ENCODE results near the gene GRPEL1. TPM values are rescaled to one million over a fixed set of nuclear protein-coding genes. Genes with fewer than 3 reads are reported as not detected.

Gene GRPEL1
- total RNA-seq, 1 experiment from 2014 or later = 40.7 TPM

DNA sequence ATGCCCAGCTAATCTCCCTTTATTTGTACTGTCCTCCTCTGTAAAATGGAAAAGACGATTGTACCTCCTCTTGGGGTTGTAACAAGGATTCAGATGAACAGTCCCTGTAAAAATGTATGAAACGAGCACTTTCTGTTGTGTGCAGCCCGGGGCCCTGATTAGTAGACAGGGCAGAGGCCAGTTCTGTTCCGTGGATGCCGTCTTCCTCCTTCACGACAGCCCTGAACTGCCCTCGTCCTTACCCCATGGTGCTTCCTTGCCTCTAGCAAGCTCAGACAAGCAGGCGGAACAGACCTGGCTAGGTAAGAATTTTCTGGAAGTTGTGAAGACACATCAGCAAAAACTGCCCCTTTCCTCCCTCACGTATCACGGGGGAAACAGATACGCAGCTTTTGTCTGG is 47.0 kb downstream of the GRPEL1 start:
- Histone ChIP-seq H3K14ac (ENCODE audit: insufficient read depth, low read length) (no peak overlapping the region), H2BK5ac (ENCODE audit: insufficient read length, low read length) (no peak overlapping the region), H2AFZ (ENCODE audit: low read length) (no peak overlapping the region), H2BK12ac (ENCODE audit: insufficient read length, low read depth, low read length) (no peak overlapping the region), H3K27ac (ENCODE audit: insufficient read length, low read depth, low read length) (no peak overlapping the region), H3K4me1 (ENCODE audit: insufficient read depth, low read length) (no peaks in the 10 kb centered on the region; the same call in 1 of the 2 replicates), H4K20me1 (ENCODE audit: control insufficient read depth, insufficient read depth, insufficient read length) (no peaks in the 10 kb centered on the region), H4K5ac (ENCODE audit: insufficient read length, low read depth, low read length) (no peak overlapping the region), H3K9me3 (ENCODE audit: control insufficient read depth, low read depth, low read length) (no peaks in the 10 kb centered on the region), H3K4ac (ENCODE audit: low read depth, low read length) (no peak overlapping the region), H3K79me1 (ENCODE audit: insufficient read depth, low read depth, low read length, poor library complexity, severe bottlenecking) (no peaks in the 10 kb centered on the region), H2BK120ac (ENCODE audit: low read depth, low read length, poor library complexity, severe bottlenecking) (no peak overlapping the region), H3K56ac (ENCODE audit: insufficient read length, low read depth, low read length) (no peak overlapping the region), H3K79me2 (ENCODE audit: insufficient read depth, low read length) (no peaks in the 10 kb centered on the region), H3K23me2 (ENCODE audit: insufficient read length, low read depth, low read length, poor library complexity, severe bottlenecking) (no peaks in the 10 kb centered on the region), H4K8ac (replicated peaks; ENCODE audit: insufficient read length, low read depth, low read length) (no peak overlapping the region), H3T11ph (ENCODE audit: low read length) (no peak overlapping the region), H3K18ac (ENCODE audit: insufficient read length, low read depth, low read length) (no peak overlapping the region), H3K4me2 (ENCODE audit: insufficient read depth, insufficient read length, low read length) (no peak overlapping the region), H3K9ac (ENCODE audit: extremely low read depth, insufficient read length, low read length) (no peak overlapping the region), H2BK20ac (ENCODE audit: low read depth, low read length, poor library complexity, severe bottlenecking) (no peak overlapping the region), H3K27me3 (ENCODE audit: insufficient read depth, low read length) (no peaks in the 10 kb centered on the region; the same call in 1 of the 2 replicates), H2AK5ac (ENCODE audit: insufficient read length, low read length) (no peak overlapping the region), H3K23ac (ENCODE audit: insufficient read length, low read depth, low read length) (no peak overlapping the region), H2BK15ac (ENCODE audit: low read depth, low read length) (no peak overlapping the region), H4K91ac (ENCODE audit: insufficient read length, low read depth, low read length) (no peak overlapping the region)
- H3K4me1 Mint-ChIP-seq = peaks cover 13 to 18% of the 10 kb centered on the region in 2 experiments
- H3K9me3 Mint-ChIP-seq = no peaks in the 10 kb centered on the region; a peak in 1 of 5 replicates
- no CpG with 5 or more reads among the region's 11 CpGs for WGBS (ENCODE audit: extremely low coverage, insufficient read length, low lambda C conversion rate)
- TF ChIP-seq CTCF (conservative IDR thresholded peaks at IDR 0.05) = no peak
- no peaks in the 10 kb centered on the region; the same call in 1 of the 2 replicates for H3K27me3 Mint-ChIP-seq (ENCODE audit: low read depth)
- peaks cover 12 to 71% (median 45%) of the 10 kb centered on the region in 3 experiments for H3K36me3 Mint-ChIP-seq (ENCODE audit: insufficient read depth in 1 of 3, low read depth in 3 of 3)
- DNase-seq = no peak
- H3K4me3 Mint-ChIP-seq = no peak overlapping the region
- peak overlapping the region in 2 of 3 experiments; percentile 46 to 59; a peak in 3 of 7 replicates for H3K27ac Mint-ChIP-seq

Measured in H9 (cell line).